Measurements from ENCODE around the gene ATG16L1. TPM values are rescaled to one million over a fixed set of nuclear protein-coding genes. Genes with fewer than 3 reads are reported as not detected.

Gene ATG16L1
- total and polyA plus RNA-seq, 9 of the 15 experiments (the other 6 are each of a cell fraction or from before 2014, with no cell fraction given) = 6.4 to 21.3 (median 17.2) TPM

DNA sequence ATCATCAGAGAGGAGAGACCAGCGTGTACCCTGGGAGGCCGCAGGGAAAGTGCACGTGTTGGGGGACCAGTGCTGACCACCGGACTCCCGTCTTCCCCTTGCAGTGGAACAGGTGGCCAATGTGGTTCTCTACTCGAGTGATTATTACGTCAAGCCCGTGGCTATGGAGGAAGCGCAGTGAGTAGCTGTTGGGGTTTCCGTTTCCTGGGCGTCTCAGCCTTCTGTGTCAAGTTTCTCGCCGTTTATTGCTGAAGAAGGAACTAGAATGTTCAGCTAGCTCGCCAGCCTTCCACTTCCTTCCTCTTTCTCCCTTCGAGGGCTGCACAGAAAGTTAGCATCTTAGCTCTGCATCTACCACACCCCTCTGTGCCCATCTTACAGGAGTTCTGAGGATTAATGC lies 80.1 kb downstream of the ATG16L1 start (continued):
- no peak for TF ChIP-seq PPARD (CRISPR knock-in tag; IDR thresholded peaks at IDR 0.05)

DNA sequence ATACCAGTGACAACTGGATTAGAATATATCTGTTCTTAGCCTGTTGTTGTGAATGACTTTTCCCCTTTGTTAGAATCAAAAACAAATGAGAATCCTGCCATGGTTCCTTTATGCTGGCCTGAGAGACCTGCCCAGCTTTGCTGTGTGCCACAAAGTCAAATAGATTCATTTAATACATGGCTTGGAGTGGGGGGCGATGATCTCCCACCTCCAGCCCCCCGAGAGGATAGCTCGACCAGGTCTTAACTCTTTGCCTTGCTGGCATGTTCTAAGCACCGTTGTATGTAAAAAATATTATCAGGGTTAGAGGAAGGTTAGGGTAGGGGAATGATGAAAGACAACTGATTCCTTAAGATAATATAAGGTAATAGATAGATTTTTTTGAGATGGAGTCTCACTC lies 80.7 kb downstream of the ATG16L1 start:
- H3K9ac ChIP-seq (ENCODE audit: insufficient read depth in 1 of 2, low read depth in 2 of 2, low read length in 2 of 2) = no peak overlapping the region
- no peak overlapping the region for H3K4me3 ChIP-seq
- H3K79me2 ChIP-seq (ENCODE audit: control insufficient read depth, insufficient read depth, low read length) = no peaks in the 10 kb centered on the region
- H3K9me3 ChIP-seq (replicated peaks; ENCODE audit: control insufficient read depth, insufficient read depth, low read depth, low read length) = no peaks in the 10 kb centered on the region
- 40% methylated on average over 4 of the region's 4 CpGs for WGBS (ENCODE audit: insufficient coverage, low coverage, missing lambda C conversion rate)
- no peak overlapping the region for H3K27ac ChIP-seq (ENCODE audit: extremely low read depth, low read depth, low read length)
- no peak overlapping the region for H3K4me2 ChIP-seq (ENCODE audit: insufficient read depth, low read length)
- in situ Hi-C loops (cut with MboI) = no loop called here
- FAIRE-seq (no peak), DNase-seq (ENCODE audit: extremely low read depth in 1 of 4, low spot score in 3 of 4) (no peak), ATAC-seq (no peak)
- POLR2A ChIA-PET = interaction anchor here (1.1 kb wide), 1 partner anchor 10 kb away, joined by 3 read pairs; no protein-coding TSS in a partner anchor
- no peaks in the 10 kb centered on the region for H3K27me3 ChIP-seq (ENCODE audit: control insufficient read depth in 2 of 2, insufficient read depth in 2 of 2, low read length in 2 of 2)
- BruUV-seq (replicated peaks) = no TSS peak
- H3K9me1 ChIP-seq (ENCODE audit: control insufficient read depth, insufficient read depth, low read length) = no peaks in the 10 kb centered on the region
- intact Hi-C loops (cut with micrococcal nuclease) = no loop called here
- H3K36me3 ChIP-seq (ENCODE audit: control insufficient read depth, insufficient read depth, low read length) = no peaks in the 10 kb centered on the region
- no peaks in the 10 kb centered on the region for H4K20me1 ChIP-seq (replicated peaks; ENCODE audit: control insufficient read depth, insufficient read depth, low read length)
- H2AFZ ChIP-seq (ENCODE audit: low read depth, low read length) = no peak overlapping the region
- CTCF ChIA-PET (ENCODE audit: low intra/inter-chr PET ratio) = no interaction called here
- H3K4me1 ChIP-seq (replicated peaks in 1 of 2; ENCODE audit: control insufficient read depth in 2 of 2, insufficient read depth in 2 of 2, low read length in 2 of 2) = peaks cover 0 to 21% of the 10 kb centered on the region in 2 experiments; a peak in 4 of 5 replicates
- TF ChIP-seq, protein P1, sequence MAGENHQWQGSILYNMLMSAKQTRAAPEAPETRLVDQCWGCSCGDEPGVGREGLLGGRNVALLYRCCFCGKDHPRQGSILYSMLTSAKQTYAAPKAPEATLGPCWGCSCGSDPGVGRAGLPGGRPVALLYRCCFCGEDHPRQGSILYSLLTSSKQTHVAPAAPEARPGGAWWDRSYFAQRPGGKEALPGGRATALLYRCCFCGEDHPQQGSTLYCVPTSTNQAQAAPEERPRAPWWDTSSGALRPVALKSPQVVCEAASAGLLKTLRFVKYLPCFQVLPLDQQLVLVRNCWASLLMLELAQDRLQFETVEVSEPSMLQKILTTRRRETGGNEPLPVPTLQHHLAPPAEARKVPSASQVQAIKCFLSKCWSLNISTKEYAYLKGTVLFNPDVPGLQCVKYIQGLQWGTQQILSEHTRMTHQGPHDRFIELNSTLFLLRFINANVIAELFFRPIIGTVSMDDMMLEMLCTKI (IDR thresholded peaks at IDR 0.05; ENCODE audit: partially characterized antibody) = no peak
- TF ChIP-seq NCOA6 (IDR thresholded peaks at IDR 0.05) (no peak), ZNF316 (IDR thresholded peaks at IDR 0.05) (no peak), PYGO2 (tag; IDR thresholded peaks at IDR 0.05) (no peak), CREBBP (IDR thresholded peaks at IDR 0.05; ENCODE audit: low read depth, low read length) (no peak), ZNF184 (CRISPR knock-in tag; IDR thresholded peaks at IDR 0.05) (no peak), HEY1 (CRISPR knock-in tag; IDR thresholded peaks at IDR 0.05; ENCODE audit: borderline replicate concordance) (no peak), RHOXF2B (CRISPR knock-in tag; conservative IDR thresholded peaks at IDR 0.05) (no peak), RFX5 (IDR thresholded peaks at IDR 0.05; ENCODE audit: low read depth, low read length) (no peak), JUND (IDR thresholded peaks at IDR 0.05; ENCODE audit: borderline replicate concordance, low read depth, low read length) (no peak), JUND (tag; IDR thresholded peaks at IDR 0.05; ENCODE audit: borderline replicate concordance, low read depth, low read length) (no peak), ZNF57 (CRISPR knock-in tag; IDR thresholded peaks at IDR 0.05) (no peak)
- TF ChIP-seq, protein P2, sequence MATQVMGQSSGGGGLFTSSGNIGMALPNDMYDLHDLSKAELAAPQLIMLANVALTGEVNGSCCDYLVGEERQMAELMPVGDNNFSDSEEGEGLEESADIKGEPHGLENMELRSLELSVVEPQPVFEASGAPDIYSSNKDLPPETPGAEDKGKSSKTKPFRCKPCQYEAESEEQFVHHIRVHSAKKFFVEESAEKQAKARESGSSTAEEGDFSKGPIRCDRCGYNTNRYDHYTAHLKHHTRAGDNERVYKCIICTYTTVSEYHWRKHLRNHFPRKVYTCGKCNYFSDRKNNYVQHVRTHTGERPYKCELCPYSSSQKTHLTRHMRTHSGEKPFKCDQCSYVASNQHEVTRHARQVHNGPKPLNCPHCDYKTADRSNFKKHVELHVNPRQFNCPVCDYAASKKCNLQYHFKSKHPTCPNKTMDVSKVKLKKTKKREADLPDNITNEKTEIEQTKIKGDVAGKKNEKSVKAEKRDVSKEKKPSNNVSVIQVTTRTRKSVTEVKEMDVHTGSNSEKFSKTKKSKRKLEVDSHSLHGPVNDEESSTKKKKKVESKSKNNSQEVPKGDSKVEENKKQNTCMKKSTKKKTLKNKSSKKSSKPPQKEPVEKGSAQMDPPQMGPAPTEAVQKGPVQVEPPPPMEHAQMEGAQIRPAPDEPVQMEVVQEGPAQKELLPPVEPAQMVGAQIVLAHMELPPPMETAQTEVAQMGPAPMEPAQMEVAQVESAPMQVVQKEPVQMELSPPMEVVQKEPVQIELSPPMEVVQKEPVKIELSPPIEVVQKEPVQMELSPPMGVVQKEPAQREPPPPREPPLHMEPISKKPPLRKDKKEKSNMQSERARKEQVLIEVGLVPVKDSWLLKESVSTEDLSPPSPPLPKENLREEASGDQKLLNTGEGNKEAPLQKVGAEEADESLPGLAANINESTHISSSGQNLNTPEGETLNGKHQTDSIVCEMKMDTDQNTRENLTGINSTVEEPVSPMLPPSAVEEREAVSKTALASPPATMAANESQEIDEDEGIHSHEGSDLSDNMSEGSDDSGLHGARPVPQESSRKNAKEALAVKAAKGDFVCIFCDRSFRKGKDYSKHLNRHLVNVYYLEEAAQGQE (IDR thresholded peaks at IDR 0.05; ENCODE audit: borderline replicate concordance) = no peak
- TF ChIP-seq, protein P2 (CRISPR knock-in tag; IDR thresholded peaks at IDR 0.05; ENCODE audit: low read depth) = no peak

Data from K562 (cell line).